GM23248 (cell line): Measurements from ENCODE around the gene AKIRIN2. TPM values are rescaled to one million over a fixed set of nuclear protein-coding genes. Genes with fewer than 3 reads are reported as not detected.
A peak's percentile ranks its signal among the peaks of the same experiment; 100 is the strongest.

Experiments
- DNase-seq: peaks from one replicate; pipeline ENCODE4 v3.0.0-alpha.2; 2015
- H2AFZ ChIP-seq: fragments of 200-600 bp; sonication (generic); 2 replicates; pipeline ENCODE4 v1.6.1; 2016; ENCODE audit warnings: antibody characterized with exemption
- H3F3A ChIP-seq: fragments of 200-600 bp; sonication (generic); 2 replicates; pipeline ENCODE4 v1.6.1; 2016; ENCODE audit warnings: mild to moderate bottlenecking, antibody characterized with exemption, mixed run types; ENCODE audit not compliant: insufficient read depth
- H3K27ac ChIP-seq: fragments of 200-600 bp; sonication (generic); 2 replicates; pipeline ENCODE4 v1.5.1; 2016; ENCODE audit warnings: mild to moderate bottlenecking
- H3K27me3 ChIP-seq: fragments of 200-600 bp; sonication (generic); replicated peaks from 2 replicates; pipeline ENCODE4 v1.6.1; 2016; ENCODE audit warnings: mild to moderate bottlenecking; ENCODE audit not compliant: insufficient read depth
- H3K36me3 ChIP-seq: fragments of 200-600 bp; sonication (generic); 2 replicates; pipeline ENCODE4 v1.6.1; 2016; ENCODE audit warnings: low read depth, mild to moderate bottlenecking
- H3K4me1 ChIP-seq: fragments of 200-600 bp; sonication (generic); 2 replicates; pipeline ENCODE4 v1.6.1; 2016; ENCODE audit warnings: mild to moderate bottlenecking; ENCODE audit not compliant: insufficient read depth
- H3K4me2 ChIP-seq: fragments of 200-600 bp; sonication (generic); one replicate; pipeline ENCODE4 v1.6.1; 2016; ENCODE audit warnings: mild to moderate bottlenecking; ENCODE audit not compliant: unreplicated experiment
- H3K4me3 ChIP-seq: fragments of 200-600 bp; sonication (generic); 2 replicates; pipeline ENCODE4 v1.5.1; 2016; ENCODE audit warnings: mild to moderate bottlenecking
- H3K79me2 ChIP-seq: fragments of 200-600 bp; sonication (generic); 2 replicates; pipeline ENCODE4 v1.6.1; 2016; ENCODE audit warnings: mild to moderate bottlenecking; ENCODE audit not compliant: insufficient read depth
- H3K9ac ChIP-seq: fragments of 200-600 bp; sonication (generic); 2 replicates; pipeline ENCODE4 v1.6.1; 2016; ENCODE audit warnings: mild to moderate bottlenecking
- H3K9me2 ChIP-seq: fragments of 200-600 bp; sonication (generic); 2 replicates; pipeline ENCODE4 v1.6.1; 2016; ENCODE audit warnings: mixed run types, mild to moderate bottlenecking, moderate library complexity; ENCODE audit not compliant: insufficient read depth
- H3K9me3 ChIP-seq: fragments of 200-600 bp; sonication (generic); one replicate; pipeline ENCODE4 v1.6.1; 2017; ENCODE audit warnings: low read depth
- H4K20me1 ChIP-seq: fragments of 200-600 bp; sonication (generic); 2 replicates; pipeline ENCODE4 v1.6.0; 2016; ENCODE audit not compliant: insufficient read depth
- EZH2 ChIP-seq: fragments of 200-600 bp; sonication (generic); IDR thresholded peaks from 2 replicates; pipeline ENCODE4 v1.6.1; 2018; ENCODE audit warnings: antibody characterized with exemption, mild to moderate bottlenecking; ENCODE audit not compliant: insufficient read depth, poor library complexity, severe bottlenecking
- EZH2phosphoT487 ChIP-seq: fragments of 200-600 bp; sonication (generic); IDR thresholded peaks from 2 replicates; pipeline ENCODE4 v1.6.1; 2018; ENCODE audit warnings: antibody characterized with exemption, moderate library complexity, mild to moderate bottlenecking, low read depth; ENCODE audit not compliant: insufficient read depth
- WGBS, 2 experiments: methylation state at CpG; one replicate each; pipeline ENCODE4 v1.1.6; 2015 to 2017; ENCODE audit warnings: low lambda C conversion rate in 2 of 2, low coverage in 1 of 2; ENCODE audit errors: missing lambda C conversion rate in 2 of 2; 5-methylcytosine and 5-hydroxymethylcytosine counted together
- in situ Hi-C: fragments of 300-500 bp; cut with MboI; formaldehyde crosslinking; loops from 2 replicates; pipeline ENCODE4 v1.15.0; 2020
- polyA plus RNA-seq: library from polyadenylated mRNA; unstranded; fragments of >200 nt; fragmentation: Nextera tagmentation; extraction: Ambion mirVana; gene quantifications from 2 replicates; pipeline ENCODE4 v1.2.1, GENCODE V29; 2016
- small RNA-seq: library from RNA; depleted of rRNA; stranded (forward); fragments of <200 nt; gene quantifications from one replicate; pipeline ENCODE3, GENCODE V24; 2014; ENCODE audit warnings: low read depth, low replicate concordance
- total RNA-seq: library from RNA; depleted of rRNA; stranded (reverse); fragments of >200 nt; shearing (Covaris generic); gene quantifications from 2 replicates; pipeline ENCODE4 v1.2.3, GENCODE V29; 2014; rRNA removed

The AKIRIN2 gene
- total and polyA plus RNA-seq, 2 experiments from 2014 or later, result 21.4 to 60.6 TPM

GRCh38 chr6:87636315-87636714, 65.7 kb downstream of the AKIRIN2 start:
- TF ChIP-seq EZH2, result no peak
- no peak for TF ChIP-seq EZH2phosphoT487
- no peak for DNase-seq
- H3K79me2 ChIP-seq, result no peaks in the 10 kb centered on the region
- no peaks in the 10 kb centered on the region for H3K9me3 ChIP-seq
- H4K20me1 ChIP-seq, result no peaks in the 10 kb centered on the region
- H3K36me3 ChIP-seq, result 0 out of 2 replicates have a peak, but pooled peaks cover 14% of the 10 kb centered on the region
- no peak overlapping the region for H2AFZ ChIP-seq
- in situ Hi-C loops, result no loop called here
- H3F3A ChIP-seq, result no peaks in the 10 kb centered on the region
- H3K4me2 ChIP-seq, result no peak overlapping the region
- H3K27ac ChIP-seq, result no peak overlapping the region
- H3K4me3 ChIP-seq, result no peak overlapping the region
- H3K27me3 ChIP-seq, result no peaks in the 10 kb centered on the region
- WGBS, 2 experiments, result 91 to 100% methylated on average over 1 of the region's 1 CpG
- H3K9me2 ChIP-seq, result no peaks in the 10 kb centered on the region
- peaks cover 3% of the 10 kb centered on the region for H3K4me1 ChIP-seq
- H3K9ac ChIP-seq, result no peak overlapping the region

GRCh38 chr6:87633851-87634250, 68.2 kb downstream of the AKIRIN2 start:
- H3K9me2 ChIP-seq, result no peaks in the 10 kb centered on the region
- no peak overlapping the region for H3K4me2 ChIP-seq
- H3F3A ChIP-seq, result no peaks in the 10 kb centered on the region
- DNase-seq, result no peak
- 81 to 82% methylated on average over 3 of the region's 3 CpGs for WGBS, 2 experiments
- 0 out of 2 replicates have a peak, but pooled peaks cover 14% of the 10 kb centered on the region for H3K36me3 ChIP-seq
- H3K4me3 ChIP-seq, result no peak overlapping the region
- H3K9ac ChIP-seq, result no peak overlapping the region
- no peaks in the 10 kb centered on the region for H4K20me1 ChIP-seq
- in situ Hi-C loops, result no loop called here
- TF ChIP-seq EZH2phosphoT487, result no peak
- no peak for TF ChIP-seq EZH2
- no peak overlapping the region for H2AFZ ChIP-seq
- peaks cover 19% of the 10 kb centered on the region for H3K4me1 ChIP-seq
- no peaks in the 10 kb centered on the region for H3K27me3 ChIP-seq
- H3K79me2 ChIP-seq, result no peaks in the 10 kb centered on the region
- no peak overlapping the region for H3K27ac ChIP-seq
- H3K9me3 ChIP-seq, result no peaks in the 10 kb centered on the region

- WGBS, 2 experiments, result 95 to 100% methylated on average over 1 of the region's 1 CpG
- no peaks in the 10 kb centered on the region for H3K9me3 ChIP-seq
- H3F3A ChIP-seq, result no peaks in the 10 kb centered on the region
- no peaks in the 10 kb centered on the region for H3K79me2 ChIP-seq
- H3K27ac ChIP-seq, result no peak overlapping the region
- no peak overlapping the region for H3K9ac ChIP-seq
- peaks cover 24% of the 10 kb centered on the region for H3K4me1 ChIP-seq
- no peak for DNase-seq
- TF ChIP-seq EZH2 (no peak), EZH2phosphoT487 (no peak)
- H4K20me1 ChIP-seq, result no peaks in the 10 kb centered on the region
- in situ Hi-C loops, result no loop called here
- H3K4me3 ChIP-seq, result no peak overlapping the region
- H3K36me3 ChIP-seq, result 0 out of 2 replicates have a peak, but pooled peaks cover 2% of the 10 kb centered on the region
- no peak overlapping the region for H2AFZ ChIP-seq
- H3K27me3 ChIP-seq, result no peaks in the 10 kb centered on the region
- no peaks in the 10 kb centered on the region for H3K9me2 ChIP-seq
- no peak overlapping the region for H3K4me2 ChIP-seq
Observed at GRCh38 chr6:87630746-87631145, 71.3 kb downstream of the AKIRIN2 start.

GRCh38 chr6:87628881-87629280, 73.2 kb downstream of the AKIRIN2 start:
- Histone ChIP-seq H3K9me3 (no peaks in the 10 kb centered on the region), H3K27me3 (no peaks in the 10 kb centered on the region), H3F3A (no peaks in the 10 kb centered on the region), H2AFZ (no peak overlapping the region), H3K4me1 (peaks cover 24% of the 10 kb centered on the region), H3K9me2 (no peaks in the 10 kb centered on the region), H4K20me1 (no peaks in the 10 kb centered on the region), H3K36me3 (no peaks in the 10 kb centered on the region), H3K79me2 (no peaks in the 10 kb centered on the region), H3K9ac (no peak overlapping the region), H3K4me2 (no peak overlapping the region), H3K27ac (no peak overlapping the region), H3K4me3 (no peak overlapping the region)
- in situ Hi-C loops, result no loop called here
- DNase-seq, result peak; percentile 77
- TF ChIP-seq EZH2phosphoT487 (no peak), EZH2 (no peak)

GRCh38 chr6:87628424-87628823, 73.6 kb downstream of the AKIRIN2 start:
- Histone ChIP-seq H3K4me1 (peaks cover 25% of the 10 kb centered on the region), H3K79me2 (no peaks in the 10 kb centered on the region), H3K36me3 (no peaks in the 10 kb centered on the region), H3K4me3 (no peak overlapping the region), H3K4me2 (no peak overlapping the region), H3K27ac (no peak overlapping the region), H3F3A (no peaks in the 10 kb centered on the region), H3K9ac (no peak overlapping the region), H4K20me1 (no peaks in the 10 kb centered on the region), H3K9me2 (no peaks in the 10 kb centered on the region), H2AFZ (no peak overlapping the region), H3K9me3 (no peaks in the 10 kb centered on the region), H3K27me3 (no peaks in the 10 kb centered on the region)
- 96 to 99% methylated on average over 2 of the region's 2 CpGs for WGBS, 2 experiments
- no peak for DNase-seq
- TF ChIP-seq EZH2, result no peak
- no peak for TF ChIP-seq EZH2phosphoT487
- in situ Hi-C loops, result no loop called here

Small RNA genes within 50 kb of the gene (small RNA-seq; reads per million reads assigned to genes)
- not detected for gene RF01210

Other genes starting within 250 kb of the AKIRIN2 start
- gene SLC35A1, start 229.3 kb downstream of the AKIRIN2 start, total RNA-seq, result 20.6 and 25.6 TPM in 2 replicates
- gene SLC35A1, start 229.3 kb downstream of the AKIRIN2 start, polyA plus RNA-seq, result 31.4 and 32.8 TPM in 2 replicates
- gene RARS2, start 112.2 kb downstream of the AKIRIN2 start, total RNA-seq, result 38.7 and 44.1 TPM in 2 replicates
- gene RARS2, start 112.2 kb downstream of the AKIRIN2 start, polyA plus RNA-seq, result 77.0 and 77.3 TPM in 2 replicates
- 34.7 and 35.3 TPM in 2 replicates for gene ORC3, start 112.1 kb downstream of the AKIRIN2 start, total RNA-seq
- 32.4 and 34.4 TPM in 2 replicates for gene ORC3, start 112.1 kb downstream of the AKIRIN2 start, polyA plus RNA-seq